Measurements from ENCODE around the gene HIVEP3. TPM values are rescaled to one million over a fixed set of nuclear protein-coding genes. Genes with fewer than 3 reads are reported as not detected.
A peak's percentile ranks its signal among the peaks of the same experiment; 100 is the strongest.

Gene HIVEP3
- total RNA-seq, 2 donors from 2014 or later, result 4.7 to 5.8 TPM

- no peak overlapping the region for H3K4me3 ChIP-seq
- no peak for DNase-seq (ENCODE audit: low spot score)
- no peak for TF ChIP-seq CTCF (IDR thresholded peaks at IDR 0.05)
- no peaks in the 10 kb centered on the region for H3K36me3 ChIP-seq
- peaks cover 0 to 6% of the 10 kb centered on the region in 2 donors for H3K4me1 ChIP-seq
- H3K9me3 ChIP-seq, result no peaks in the 10 kb centered on the region
- H3K27ac ChIP-seq, result no peak overlapping the region
- no peaks in the 10 kb centered on the region for H3K27me3 ChIP-seq
Measured at GRCh38 chr1:41462680-41463004, 456.1 kb downstream of the HIVEP3 start.

GRCh38 chr1:41461790-41462679 is 456.7 kb downstream of the HIVEP3 start:
- Histone ChIP-seq H3K4me3 (no peak overlapping the region), H3K27ac (no peak overlapping the region), H3K9me3 (no peaks in the 10 kb centered on the region), H3K4me1 (peaks cover 0 to 10% of the 10 kb centered on the region in 2 donors), H3K36me3 (no peaks in the 10 kb centered on the region), H3K27me3 (no peaks in the 10 kb centered on the region)
- no peak for DNase-seq (ENCODE audit: low spot score)
- no peak for TF ChIP-seq CTCF (IDR thresholded peaks at IDR 0.05)

DNA sequence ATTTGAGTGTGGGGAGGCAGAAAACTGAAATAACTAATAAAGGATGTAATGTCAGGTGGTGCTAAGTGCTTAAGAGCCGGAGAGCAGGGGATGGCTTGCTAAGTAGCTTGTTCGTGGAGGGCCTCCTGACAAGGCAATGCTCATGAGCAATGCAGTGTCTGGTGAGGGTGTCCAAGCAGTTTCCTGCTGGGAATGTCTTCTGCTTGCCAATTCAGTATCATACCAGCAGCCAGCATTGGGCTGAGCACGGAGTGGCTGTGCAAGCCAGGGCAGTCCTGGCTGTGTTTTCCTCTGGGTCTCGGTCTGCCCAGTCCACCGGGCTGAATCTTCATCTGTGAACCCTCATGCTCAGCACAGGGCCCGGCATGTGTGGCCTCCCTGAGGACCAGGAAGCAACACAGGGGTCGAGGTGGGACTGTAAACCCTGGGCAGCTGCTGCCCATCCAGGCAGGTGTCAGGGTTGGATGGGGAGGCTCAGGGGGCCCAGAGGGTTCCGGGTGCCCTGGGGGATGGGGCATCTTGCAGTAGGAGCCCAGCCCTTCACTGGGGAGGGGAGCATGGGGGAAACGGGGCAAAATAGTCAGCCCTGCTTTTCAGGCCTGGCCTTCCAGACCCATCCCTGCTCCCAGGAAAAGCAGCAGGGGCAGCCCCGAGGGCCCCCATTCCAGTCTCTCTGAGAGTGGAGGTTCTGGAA is 461.7 kb downstream of the HIVEP3 start:
- TF ChIP-seq CTCF (IDR thresholded peaks at IDR 0.05), result no peak

More for the DNA sequence above, 461.7 kb downstream of the HIVEP3 start:
- peak overlapping the region; percentile 19 to 74 for H3K27ac ChIP-seq
- no peak overlapping the region for H3K4me3 ChIP-seq
- H3K36me3 ChIP-seq, result no peaks in the 10 kb centered on the region
- no peaks in the 10 kb centered on the region for H3K27me3 ChIP-seq
- DNase-seq (ENCODE audit: low spot score), result no peak
- no peaks in the 10 kb centered on the region for H3K9me3 ChIP-seq
- peaks cover 0 to 34% of the 10 kb centered on the region in 2 donors for H3K4me1 ChIP-seq

Other genes with a start within 250 kb of the HIVEP3 start
- gene GUCA2B, start 234.5 kb upstream of the HIVEP3 start, total RNA-seq, result not detected
- not detected for gene GUCA2A, start 245.8 kb upstream of the HIVEP3 start, total RNA-seq

Measured in right atrium auricular region (tissue), 2 donors.